Endothelial cell of umbilical vein (primary cell): ENCODE measurements around the gene ZSCAN20.

Experiments used
- FOS ChIP-seq: IDR thresholded peaks from 2 replicates; pipeline ENCODE4 v1.6.1; 2011; ENCODE audit warnings: mild to moderate bottlenecking, low read length, moderate library complexity, borderline replicate concordance; ENCODE audit not compliant: insufficient read depth
- MYC ChIP-seq: IDR thresholded peaks from one replicate; pipeline ENCODE4 v1.6.1; 2011; ENCODE audit warnings: mild to moderate bottlenecking, low read depth, low read length
- POLR2A ChIP-seq: IDR thresholded peaks from 2 replicates; pipeline ENCODE4 v1.6.1; 2012; ENCODE audit warnings: low read depth, mild to moderate bottlenecking, control low read depth, low read length
- TF ChIP-seq, protein P1 (sequence below), 2 donors: IDR thresholded peaks; 1 replicate in 1 of 2; 2 replicates in 1 of 2; pipeline ENCODE4 v1.5.1; 2011; ENCODE audit warnings: low read length in 2 of 2, mild to moderate bottlenecking in 2 of 2, moderate library complexity in 2 of 2, control low read depth in 1 of 2, inconsistent platforms in 1 of 2, low read depth in 1 of 2; ENCODE audit not compliant: insufficient read depth in 1 of 2; ENCODE audit errors: extremely low read depth in 1 of 2

DNA sequence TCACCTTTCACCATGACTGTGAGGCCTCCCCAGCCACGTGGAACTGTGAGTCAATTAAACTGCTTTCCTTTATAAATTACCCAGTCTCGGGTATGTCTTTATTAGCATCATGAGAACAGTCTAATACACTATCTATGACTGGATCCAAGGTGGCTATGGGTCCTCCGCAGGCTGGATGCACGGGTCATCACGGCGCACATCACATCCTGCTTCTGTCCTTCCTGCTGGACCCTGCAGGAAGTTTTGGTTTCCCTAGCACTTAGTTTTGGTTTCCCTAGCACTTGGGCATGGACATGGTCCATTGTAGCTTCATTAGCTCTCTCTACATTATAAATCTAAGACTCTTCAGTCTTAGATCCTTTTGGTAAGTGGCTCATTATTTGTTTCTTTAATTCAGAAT is 27.3 kb upstream of the ZSCAN20 start:
- TF ChIP-seq MYC: no peak
- no peak for TF ChIP-seq POLR2A
- TF ChIP-seq, protein P1, sequence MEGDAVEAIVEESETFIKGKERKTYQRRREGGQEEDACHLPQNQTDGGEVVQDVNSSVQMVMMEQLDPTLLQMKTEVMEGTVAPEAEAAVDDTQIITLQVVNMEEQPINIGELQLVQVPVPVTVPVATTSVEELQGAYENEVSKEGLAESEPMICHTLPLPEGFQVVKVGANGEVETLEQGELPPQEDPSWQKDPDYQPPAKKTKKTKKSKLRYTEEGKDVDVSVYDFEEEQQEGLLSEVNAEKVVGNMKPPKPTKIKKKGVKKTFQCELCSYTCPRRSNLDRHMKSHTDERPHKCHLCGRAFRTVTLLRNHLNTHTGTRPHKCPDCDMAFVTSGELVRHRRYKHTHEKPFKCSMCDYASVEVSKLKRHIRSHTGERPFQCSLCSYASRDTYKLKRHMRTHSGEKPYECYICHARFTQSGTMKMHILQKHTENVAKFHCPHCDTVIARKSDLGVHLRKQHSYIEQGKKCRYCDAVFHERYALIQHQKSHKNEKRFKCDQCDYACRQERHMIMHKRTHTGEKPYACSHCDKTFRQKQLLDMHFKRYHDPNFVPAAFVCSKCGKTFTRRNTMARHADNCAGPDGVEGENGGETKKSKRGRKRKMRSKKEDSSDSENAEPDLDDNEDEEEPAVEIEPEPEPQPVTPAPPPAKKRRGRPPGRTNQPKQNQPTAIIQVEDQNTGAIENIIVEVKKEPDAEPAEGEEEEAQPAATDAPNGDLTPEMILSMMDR (IDR thresholded peaks at IDR 0.05; ENCODE audit: extremely low read depth in 1 of 2, insufficient read depth in 1 of 2, low read depth in 1 of 2, low read length in 2 of 2): no peak
- no peak for TF ChIP-seq FOS
